Pancreas (tissue), 10 donors: Measurements from ENCODE around the gene SCN2A. TPM values are rescaled to one million over a fixed set of nuclear protein-coding genes. Genes with fewer than 3 reads are reported as not detected.

Experiments
- ATAC-seq, 4 donors: fragments of 200-7000 bp; cut with Tn5 transposase; one replicate each; pipeline versions ENCODE4 v1.8.0 to v1.9.1; 2020; ENCODE audit warnings: mild to moderate bottlenecking in 4 of 4, moderate library complexity in 4 of 4
- DNase-seq, 6 donors: peaks; one replicate each; pipeline ENCODE4 v3.0.0-alpha.2; 2020
- FAIRE-seq: peaks from 2 replicates; lab custom pipeline; 2012; peaks lifted over from hg19 to GRCh38; lab: Jason Lieb, UNC
- H3K27ac ChIP-seq, 4 donors: fragments of 200-600 bp; sonication (generic); 1 replicate in 3 of 4; 2 replicates in 1 of 4; pipeline versions ENCODE4 v1.5.0 to v1.8.0; 2020
- H3K27me3 ChIP-seq, 4 donors: fragments of 200-600 bp; one replicate each; pipeline ENCODE4 v1.8.0; 2021
- H3K36me3 ChIP-seq, 3 donors: fragments of 200-600 bp; sonication (generic) in 1 of 3; one replicate each; pipeline versions ENCODE4 v1.5.0 to v1.8.0; 2020 to 2021
- H3K4me1 ChIP-seq, 3 donors: fragments of 200-600 bp; one replicate each; pipeline ENCODE4 v1.8.0; 2021
- H3K4me3 ChIP-seq, 4 donors: fragments of 200-600 bp; sonication (generic) in 2 of 4; one replicate each; pipeline versions ENCODE4 v1.5.0 to v1.8.0; 2020 to 2021
- H3K9me3 ChIP-seq, 4 donors: fragments of 200-600 bp; one replicate each; pipeline ENCODE4 v1.8.0; 2021
- WGBS, 2 donors: extraction: QIAGEN DNeasy Blood & Tissue Kit; methylation state at CpG; one replicate each; pipeline ENCODE4 v1.1.7; 2013; 5-methylcytosine and 5-hydroxymethylcytosine counted together
- intact Hi-C, 3 donors: fragments of 100-400 bp; cut with DNase I; formaldehyde crosslinking; loops; one replicate each; pipeline versions ENCODE4 v1.11.1 to v1.14.2; 2022
- polyA plus RNA-seq, 2 donors: library from polyadenylated mRNA; stranded (reverse); fragments of 200-250 nt; gene quantifications; one replicate each; pipeline ENCODE4 v1.2.3, GENCODE V29; 2013
- total RNA-seq, 6 donors: library from RNA; stranded (reverse); fragmentation: NEBNext Ultra II Directional in 4 of 6; extraction: Animal tissue kit (Norgen Biotek cat#: 25700) in 4 of 6; gene quantifications; one replicate each; pipeline versions ENCODE4 v1.2.1 to v1.2.4, GENCODE V29; 2021 to 2023
- TF ChIP-seq, protein P1 (sequence below), 4 donors: fragments of 200-600 bp; sonication (generic) in 3 of 4; IDR thresholded peaks; one replicate each; pipeline versions ENCODE4 v1.5.0 to v1.8.0; 2021; ENCODE audit warnings: antibody characterized with exemption in 4 of 4
- donor health status: healthy with polysubstance abuse.
- donor health status: DM: no; HTN: no; CAD: no; lungs with moderate emphysema.
- donor health status: DM: no; HTN: no; CAD: no.
- donor health status: control.
- donor health status: control.
- donor health status: Bipolar disorder and iron deficiency.
- donor health status: DM: yes; HTN: yes; CAD: no.
- donor health status: DM: no; HTN: no; CAD: no.
- donor health status: DM: no; HTN: no; CAD: no.
- donor health status: DM: yes; HTN: yes; CAD: no.

Gene SCN2A
- total RNA-seq = under 1 TPM; 0.08 to 0.34 (median 0.16) TPM
- polyA plus RNA-seq = under 1 TPM; 0.19 to 0.26 TPM

- TF ChIP-seq, protein P1, sequence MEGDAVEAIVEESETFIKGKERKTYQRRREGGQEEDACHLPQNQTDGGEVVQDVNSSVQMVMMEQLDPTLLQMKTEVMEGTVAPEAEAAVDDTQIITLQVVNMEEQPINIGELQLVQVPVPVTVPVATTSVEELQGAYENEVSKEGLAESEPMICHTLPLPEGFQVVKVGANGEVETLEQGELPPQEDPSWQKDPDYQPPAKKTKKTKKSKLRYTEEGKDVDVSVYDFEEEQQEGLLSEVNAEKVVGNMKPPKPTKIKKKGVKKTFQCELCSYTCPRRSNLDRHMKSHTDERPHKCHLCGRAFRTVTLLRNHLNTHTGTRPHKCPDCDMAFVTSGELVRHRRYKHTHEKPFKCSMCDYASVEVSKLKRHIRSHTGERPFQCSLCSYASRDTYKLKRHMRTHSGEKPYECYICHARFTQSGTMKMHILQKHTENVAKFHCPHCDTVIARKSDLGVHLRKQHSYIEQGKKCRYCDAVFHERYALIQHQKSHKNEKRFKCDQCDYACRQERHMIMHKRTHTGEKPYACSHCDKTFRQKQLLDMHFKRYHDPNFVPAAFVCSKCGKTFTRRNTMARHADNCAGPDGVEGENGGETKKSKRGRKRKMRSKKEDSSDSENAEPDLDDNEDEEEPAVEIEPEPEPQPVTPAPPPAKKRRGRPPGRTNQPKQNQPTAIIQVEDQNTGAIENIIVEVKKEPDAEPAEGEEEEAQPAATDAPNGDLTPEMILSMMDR (IDR thresholded peaks at IDR 0.05) = peak in 3 of 4 donors; percentile 9 to 29 (median 11)
- H3K4me1 ChIP-seq = no peaks in the 10 kb centered on the region
- no peaks in the 10 kb centered on the region for H3K36me3 ChIP-seq
- H3K9me3 ChIP-seq = no peaks in the 10 kb centered on the region
- no peak for FAIRE-seq
- no peak within 1 kb of the TSS for H3K4me3 ChIP-seq
- 22 to 24% methylated on average over 3 of the region's 3 CpGs for WGBS, 2 donors
- H3K27ac ChIP-seq = no peak within 1 kb of the TSS
- intact Hi-C loops = no loop called here
- DNase-seq = no peak
- no peaks in the 10 kb centered on the region for H3K27me3 ChIP-seq
- peak in 3 of 4 donors; percentile 46 to 83 (median 57) for ATAC-seq
These were observed at the start of gene SCN2A for GRCh38 chr2:165239230-165239629. SCN2A (plus strand) TSS chr2:165239414; CDS start chr2:165295824, 56,410 bp downstream.

DNA sequence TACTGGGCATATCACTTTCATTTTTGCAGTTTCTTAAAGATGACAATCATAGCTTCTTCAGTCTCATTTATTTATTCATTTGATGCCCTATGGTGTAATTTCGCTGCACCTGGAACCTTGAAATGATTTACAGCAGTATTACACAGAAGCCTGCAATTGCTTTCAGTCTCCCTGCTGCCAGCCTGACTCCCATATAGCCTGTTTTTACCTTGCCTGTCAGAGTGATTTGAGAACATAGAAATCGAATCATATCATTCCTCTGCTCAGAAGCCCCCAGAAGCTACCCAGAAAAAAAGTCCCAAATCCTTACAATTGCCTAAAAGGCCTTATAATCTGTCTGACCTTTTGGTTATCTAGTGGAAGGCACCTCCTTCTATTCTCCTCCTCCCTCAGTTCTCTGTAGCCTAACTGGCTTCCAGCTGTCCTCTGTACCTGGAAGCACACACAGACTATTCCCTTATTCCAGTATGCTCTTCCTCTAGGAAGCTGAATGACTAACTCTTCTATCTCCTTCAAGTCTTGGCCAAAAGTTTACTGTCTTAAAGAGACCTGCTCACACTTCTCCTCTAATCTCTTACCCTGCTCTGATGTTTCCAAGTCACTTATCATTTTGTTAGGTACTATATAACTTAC lies 48.0 kb upstream of the SCN2A start:
- no peaks in the 10 kb centered on the region for H3K36me3 ChIP-seq
- no peak for DNase-seq
- H3K27me3 ChIP-seq = no peaks in the 10 kb centered on the region
- no peaks in the 10 kb centered on the region for H3K4me1 ChIP-seq
- H3K4me3 ChIP-seq = no peak overlapping the region
- intact Hi-C loops = no loop called here
- WGBS, 2 donors = 50 to 58% methylated on average over 2 of the region's 2 CpGs
- TF ChIP-seq, protein P1 (IDR thresholded peaks at IDR 0.05) = no peak
- H3K27ac ChIP-seq = no peak overlapping the region
- no peaks in the 10 kb centered on the region for H3K9me3 ChIP-seq
- ATAC-seq = no peak
- FAIRE-seq = no peak

DNA sequence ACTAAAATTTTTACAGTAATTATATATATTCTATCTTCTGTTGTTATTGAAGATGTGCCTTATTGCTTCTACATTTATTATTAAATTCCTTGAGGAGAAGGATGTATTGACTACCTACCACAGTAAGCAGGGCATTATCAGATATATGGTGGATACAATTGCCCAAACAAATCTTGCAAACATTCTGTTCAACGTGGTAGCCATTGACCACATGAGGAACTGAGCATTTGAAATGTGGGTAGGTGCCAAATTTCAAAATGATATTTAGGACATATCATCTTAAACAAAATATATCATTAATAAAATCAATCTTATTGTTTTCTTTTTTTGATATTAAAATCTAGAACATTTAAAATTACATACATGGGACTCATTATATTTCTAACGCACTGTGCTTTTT lies 46.5 kb upstream of the SCN2A start:
- Histone ChIP-seq H3K4me3 (no peak overlapping the region), H3K27me3 (no peaks in the 10 kb centered on the region), H3K9me3 (no peaks in the 10 kb centered on the region), H3K36me3 (no peaks in the 10 kb centered on the region), H3K4me1 (no peaks in the 10 kb centered on the region), H3K27ac (no peak overlapping the region)
- TF ChIP-seq, protein P1 (IDR thresholded peaks at IDR 0.05) = no peak
- DNase-seq = no peak
- WGBS, 2 donors = 66 to 78% methylated on average over 2 of the region's 2 CpGs
- FAIRE-seq = no peak
- no peak for ATAC-seq
- intact Hi-C loops = no loop called here

GRCh38 chr2:165193178-165193777 lies 45.9 kb upstream of the SCN2A start:
- WGBS, 2 donors = 71 to 75% methylated on average over 4 of the region's 4 CpGs
- ATAC-seq (peak in 3 of 4 donors; percentile 34 to 55 (median 44)), FAIRE-seq (no peak), DNase-seq (no peak)
- no peaks in the 10 kb centered on the region for H3K9me3 ChIP-seq
- no peaks in the 10 kb centered on the region for H3K36me3 ChIP-seq
- TF ChIP-seq, protein P1 (IDR thresholded peaks at IDR 0.05) = no peak
- H3K4me3 ChIP-seq = no peak overlapping the region
- no peaks in the 10 kb centered on the region for H3K4me1 ChIP-seq
- H3K27ac ChIP-seq = no peak overlapping the region
- H3K27me3 ChIP-seq = no peaks in the 10 kb centered on the region
- intact Hi-C loops = no loop called here

DNA sequence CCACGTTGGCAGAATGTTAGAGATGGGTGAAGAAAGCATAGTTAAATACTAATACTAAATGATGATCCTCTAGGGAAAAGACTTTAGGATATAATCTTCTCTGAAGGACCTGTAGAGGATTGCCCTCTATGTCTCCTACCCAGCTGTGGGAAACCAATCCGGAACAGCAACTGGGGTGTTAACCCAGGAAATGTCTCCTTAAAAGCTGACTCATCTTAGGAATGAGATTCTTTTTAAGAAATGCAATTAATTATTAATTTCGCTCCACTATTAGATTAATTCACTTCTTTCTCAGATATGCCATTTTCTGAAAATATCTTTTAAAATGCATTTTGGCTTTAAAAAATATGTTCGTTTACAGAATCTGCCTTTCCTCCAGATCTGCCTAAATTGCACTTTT lies 42.8 kb upstream of the SCN2A start:
- no peaks in the 10 kb centered on the region for H3K9me3 ChIP-seq
- intact Hi-C loops = no loop called here
- TF ChIP-seq, protein P1 (IDR thresholded peaks at IDR 0.05) = no peak
- H3K27ac ChIP-seq = no peak overlapping the region
- no peak overlapping the region for H3K4me3 ChIP-seq
- no peaks in the 10 kb centered on the region for H3K4me1 ChIP-seq
- DNase-seq (no peak), FAIRE-seq (no peak), ATAC-seq (no peak)
- H3K27me3 ChIP-seq = no peaks in the 10 kb centered on the region
- 56 to 64% methylated on average over 4 of the region's 4 CpGs for WGBS, 2 donors
- H3K36me3 ChIP-seq = no peaks in the 10 kb centered on the region
